ENCODE measurements around the gene ARPC5L. TPM values are rescaled to one million over a fixed set of nuclear protein-coding genes. Genes with fewer than 3 reads are reported as not detected.

Gene ARPC5L
- total RNA-seq, 1 donor from 2014 or later, result 36.6 TPM

DNA sequence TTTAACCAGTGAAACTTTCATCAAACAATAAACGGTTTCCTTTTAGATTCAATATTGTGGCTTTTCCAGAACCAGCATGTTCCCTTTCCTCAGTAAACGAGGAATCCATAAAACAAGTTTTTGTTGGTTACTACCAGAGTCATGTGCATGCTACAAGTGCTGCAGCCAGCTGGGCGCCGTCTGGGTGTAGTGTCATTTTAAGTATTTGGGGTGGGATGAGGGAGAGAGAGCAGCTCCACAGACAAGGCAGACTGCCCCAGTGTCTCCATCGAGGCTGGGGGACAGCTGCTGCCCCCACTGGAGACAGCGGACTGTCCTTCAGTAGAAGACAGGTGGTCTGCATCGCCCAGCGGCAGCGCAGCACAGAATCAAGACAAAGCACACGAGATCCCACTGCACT lies 17.3 kb downstream of the ARPC5L start:
- Mint-ChIP-seq H3K9me3 (ENCODE audit: low read depth) (no peaks in the 10 kb centered on the region), H3K27me3 (no peaks in the 10 kb centered on the region), H3K4me3 (ENCODE audit: low read depth) (no peak overlapping the region), H3K4me1 (ENCODE audit: low read depth) (no peaks in the 10 kb centered on the region), H3K27ac (no peak overlapping the region), H3K36me3 (ENCODE audit: insufficient read depth) (peaks cover 11% of the 10 kb centered on the region)
- TF ChIP-seq, protein P1, sequence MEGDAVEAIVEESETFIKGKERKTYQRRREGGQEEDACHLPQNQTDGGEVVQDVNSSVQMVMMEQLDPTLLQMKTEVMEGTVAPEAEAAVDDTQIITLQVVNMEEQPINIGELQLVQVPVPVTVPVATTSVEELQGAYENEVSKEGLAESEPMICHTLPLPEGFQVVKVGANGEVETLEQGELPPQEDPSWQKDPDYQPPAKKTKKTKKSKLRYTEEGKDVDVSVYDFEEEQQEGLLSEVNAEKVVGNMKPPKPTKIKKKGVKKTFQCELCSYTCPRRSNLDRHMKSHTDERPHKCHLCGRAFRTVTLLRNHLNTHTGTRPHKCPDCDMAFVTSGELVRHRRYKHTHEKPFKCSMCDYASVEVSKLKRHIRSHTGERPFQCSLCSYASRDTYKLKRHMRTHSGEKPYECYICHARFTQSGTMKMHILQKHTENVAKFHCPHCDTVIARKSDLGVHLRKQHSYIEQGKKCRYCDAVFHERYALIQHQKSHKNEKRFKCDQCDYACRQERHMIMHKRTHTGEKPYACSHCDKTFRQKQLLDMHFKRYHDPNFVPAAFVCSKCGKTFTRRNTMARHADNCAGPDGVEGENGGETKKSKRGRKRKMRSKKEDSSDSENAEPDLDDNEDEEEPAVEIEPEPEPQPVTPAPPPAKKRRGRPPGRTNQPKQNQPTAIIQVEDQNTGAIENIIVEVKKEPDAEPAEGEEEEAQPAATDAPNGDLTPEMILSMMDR (IDR thresholded peaks at IDR 0.05; ENCODE audit: unreplicated experiment), result no peak
- no peak for DNase-seq (ENCODE audit: low spot score, unreplicated experiment)

DNA sequence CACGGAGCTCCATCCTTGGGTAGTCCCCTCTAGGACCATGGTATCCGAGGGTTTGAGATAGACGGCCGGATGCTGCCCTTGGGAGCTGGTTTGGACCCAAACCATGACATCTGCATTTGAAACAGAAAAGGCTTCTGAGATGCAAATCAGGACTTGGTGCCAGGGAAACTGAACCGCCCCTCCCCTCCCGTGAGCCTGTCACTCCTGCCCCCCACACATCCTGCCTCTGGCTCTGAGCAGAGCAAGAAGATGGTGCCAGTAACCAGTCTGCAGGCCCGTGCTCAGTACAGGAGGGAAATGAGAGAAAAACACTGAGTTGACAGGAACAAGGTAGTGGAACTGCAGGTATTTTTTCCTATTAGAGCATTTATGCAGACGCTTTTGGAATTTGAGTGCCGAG lies 18.6 kb downstream of the ARPC5L start:
- H3K4me1 Mint-ChIP-seq (ENCODE audit: low read depth), result no peaks in the 10 kb centered on the region
- H3K27ac Mint-ChIP-seq, result no peak overlapping the region
- TF ChIP-seq, protein P1 (IDR thresholded peaks at IDR 0.05; ENCODE audit: unreplicated experiment), result no peak
- H3K9me3 Mint-ChIP-seq (ENCODE audit: low read depth), result no peaks in the 10 kb centered on the region
- peaks cover 11% of the 10 kb centered on the region for H3K36me3 Mint-ChIP-seq (ENCODE audit: insufficient read depth)
- H3K4me3 Mint-ChIP-seq (ENCODE audit: low read depth), result no peak overlapping the region
- H3K27me3 Mint-ChIP-seq, result no peaks in the 10 kb centered on the region
- DNase-seq (ENCODE audit: low spot score, unreplicated experiment), result no peak

DNA sequence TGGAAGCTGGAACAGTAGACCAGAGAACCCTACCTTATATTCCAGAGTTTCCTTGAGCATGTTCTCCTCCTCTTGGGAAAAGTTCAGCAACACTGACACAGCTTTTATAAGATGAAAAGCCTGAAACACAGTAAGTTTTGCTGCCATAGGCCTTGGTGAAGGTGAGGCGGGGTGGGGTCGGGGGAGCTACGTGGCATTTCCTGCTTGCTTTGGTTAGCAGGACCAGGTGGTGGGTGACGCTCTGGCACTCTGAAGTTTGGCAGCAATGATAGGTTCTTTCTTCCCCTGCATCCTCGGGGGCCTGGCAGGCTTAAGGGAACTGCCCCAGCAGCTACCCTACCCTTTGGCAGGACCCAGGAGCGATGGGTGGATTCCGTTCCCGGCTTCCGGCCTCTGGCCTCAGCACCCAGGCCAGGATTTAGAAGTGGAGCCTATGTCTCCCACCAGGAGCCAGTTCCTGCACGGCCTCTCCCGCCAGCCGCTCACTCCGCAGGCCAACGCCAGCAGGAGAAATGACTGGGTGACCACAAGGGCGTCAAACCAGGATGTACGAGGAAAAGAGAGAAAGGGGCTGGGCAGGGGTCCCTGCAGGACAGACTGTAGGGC lies 19.3 kb downstream of the ARPC5L start:
- no peak overlapping the region for H3K27ac Mint-ChIP-seq
- no peaks in the 10 kb centered on the region for H3K4me1 Mint-ChIP-seq (ENCODE audit: low read depth)
- no peaks in the 10 kb centered on the region for H3K9me3 Mint-ChIP-seq (ENCODE audit: low read depth)
- peaks cover 14% of the 10 kb centered on the region for H3K36me3 Mint-ChIP-seq (ENCODE audit: insufficient read depth)
- TF ChIP-seq, protein P1 (IDR thresholded peaks at IDR 0.05; ENCODE audit: unreplicated experiment), result no peak
- no peak for DNase-seq (ENCODE audit: low spot score, unreplicated experiment)
- H3K27me3 Mint-ChIP-seq, result no peaks in the 10 kb centered on the region
- no peak overlapping the region for H3K4me3 Mint-ChIP-seq (ENCODE audit: low read depth)

DNA sequence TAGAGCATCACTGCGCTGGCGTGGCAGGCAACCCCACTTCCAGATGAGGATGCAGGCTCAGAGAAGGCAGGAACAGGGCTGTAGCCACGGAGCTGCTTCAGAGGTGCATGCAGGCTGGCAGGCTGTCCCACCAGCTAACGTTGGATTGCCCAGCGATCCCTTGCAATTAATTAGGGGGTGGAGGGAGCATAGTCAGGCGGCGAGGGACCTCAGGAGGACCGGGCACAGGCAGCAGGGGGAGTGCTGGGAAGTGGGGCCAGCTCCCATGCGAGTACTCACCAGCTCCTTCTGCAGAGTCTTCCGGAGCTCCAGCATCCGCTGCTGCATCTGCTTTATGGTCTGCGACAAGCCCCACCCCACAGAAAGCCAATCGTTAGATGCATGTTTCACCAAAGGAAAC lies 20.3 kb downstream of the ARPC5L start:
- H3K4me1 Mint-ChIP-seq (ENCODE audit: low read depth), result no peaks in the 10 kb centered on the region
- no peak for DNase-seq (ENCODE audit: low spot score, unreplicated experiment)
- H3K27ac Mint-ChIP-seq, result no peak overlapping the region
- H3K9me3 Mint-ChIP-seq (ENCODE audit: low read depth), result no peaks in the 10 kb centered on the region
- no peaks in the 10 kb centered on the region for H3K27me3 Mint-ChIP-seq
- H3K4me3 Mint-ChIP-seq (ENCODE audit: low read depth), result no peak overlapping the region
- TF ChIP-seq, protein P1 (IDR thresholded peaks at IDR 0.05; ENCODE audit: unreplicated experiment), result no peak
- H3K36me3 Mint-ChIP-seq (ENCODE audit: insufficient read depth), result peaks cover 13% of the 10 kb centered on the region

DNA sequence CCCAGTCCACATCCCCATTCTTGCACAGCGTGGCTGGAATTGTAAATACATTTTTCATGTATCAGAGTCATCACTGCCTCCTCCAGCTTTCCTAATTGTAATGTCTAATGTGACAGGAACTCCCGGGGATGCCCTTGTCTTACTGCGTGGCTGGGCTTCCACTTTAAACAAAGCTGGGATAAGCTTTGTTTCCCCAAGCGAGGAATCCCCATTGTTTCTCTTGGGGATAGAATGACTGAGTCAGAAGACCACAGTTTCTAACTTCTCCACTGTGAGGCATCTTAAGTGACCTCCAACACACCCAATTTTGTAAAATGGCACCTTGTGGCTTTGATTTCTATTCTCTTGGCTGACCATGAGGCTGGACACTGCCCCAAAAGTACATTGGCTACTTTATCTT lies 22.4 kb downstream of the ARPC5L start:
- H3K36me3 Mint-ChIP-seq (ENCODE audit: insufficient read depth), result peaks cover 12% of the 10 kb centered on the region
- TF ChIP-seq, protein P1 (IDR thresholded peaks at IDR 0.05; ENCODE audit: unreplicated experiment), result no peak
- no peaks in the 10 kb centered on the region for H3K27me3 Mint-ChIP-seq
- DNase-seq (ENCODE audit: low spot score, unreplicated experiment), result no peak
- no peaks in the 10 kb centered on the region for H3K9me3 Mint-ChIP-seq (ENCODE audit: low read depth)
- no peaks in the 10 kb centered on the region for H3K4me1 Mint-ChIP-seq (ENCODE audit: low read depth)
- no peak overlapping the region for H3K4me3 Mint-ChIP-seq (ENCODE audit: low read depth)
- no peak overlapping the region for H3K27ac Mint-ChIP-seq
